GM12873 (cell line): ENCODE measurements around the gene NAAA.

Experiments
- CTCF ChIP-seq: IDR thresholded peaks from 2 replicates; pipeline ENCODE4 v1.5.1; 2012; ENCODE audit warnings: low read depth, mild to moderate bottlenecking, moderate library complexity, low read length, control low read depth; ENCODE audit not compliant: insufficient read depth; ENCODE audit errors: missing control alignments

The NAAA gene

DNA sequence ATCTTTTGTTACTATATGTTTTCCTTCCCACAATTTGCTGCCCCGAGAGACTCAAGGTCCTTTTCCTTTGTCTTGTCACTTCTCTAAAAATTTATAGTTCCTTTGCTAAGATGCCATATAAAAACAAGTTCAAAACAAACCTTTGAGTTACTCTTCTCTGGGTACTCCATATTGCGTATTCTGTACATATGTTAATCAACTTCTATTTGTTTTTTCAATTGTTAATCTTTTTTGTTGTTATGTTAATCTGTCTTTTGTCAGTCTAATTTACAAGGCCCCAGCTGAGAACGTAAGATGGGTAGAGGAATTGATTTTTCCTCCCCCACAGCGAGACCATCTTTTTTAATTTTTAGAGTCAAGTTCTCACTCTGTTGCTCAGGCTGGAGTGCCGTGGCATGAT is 31.4 kb downstream of the NAAA start:
- no peak for TF ChIP-seq CTCF

DNA sequence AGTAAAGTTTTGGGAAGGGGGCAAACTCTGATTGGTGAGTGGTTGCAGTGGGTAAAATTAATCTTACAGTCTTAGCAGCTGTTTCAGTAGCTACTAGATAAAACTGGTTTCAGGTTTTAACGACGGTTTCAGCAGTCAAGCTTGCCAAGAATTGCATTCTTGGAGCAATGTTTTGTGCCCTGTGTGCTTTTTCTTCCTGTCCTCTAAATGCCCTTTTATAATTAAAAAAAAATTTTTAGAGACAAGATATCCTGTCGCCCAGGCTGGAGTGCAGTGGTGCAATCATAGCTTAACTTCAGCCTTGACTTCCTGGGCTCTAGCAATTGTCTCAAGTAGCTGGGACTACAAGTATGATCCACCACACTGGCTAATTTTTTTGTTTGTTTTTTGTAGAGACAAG is 32.3 kb downstream of the NAAA start:
- no peak for TF ChIP-seq CTCF

- TF ChIP-seq CTCF: no peak
Observed at GRCh38 chr4:75907966-75908365, 32.8 kb downstream of the NAAA start.

- no peak for TF ChIP-seq CTCF
Observed at GRCh38 chr4:75904076-75904475, 36.7 kb downstream of the NAAA start.

DNA sequence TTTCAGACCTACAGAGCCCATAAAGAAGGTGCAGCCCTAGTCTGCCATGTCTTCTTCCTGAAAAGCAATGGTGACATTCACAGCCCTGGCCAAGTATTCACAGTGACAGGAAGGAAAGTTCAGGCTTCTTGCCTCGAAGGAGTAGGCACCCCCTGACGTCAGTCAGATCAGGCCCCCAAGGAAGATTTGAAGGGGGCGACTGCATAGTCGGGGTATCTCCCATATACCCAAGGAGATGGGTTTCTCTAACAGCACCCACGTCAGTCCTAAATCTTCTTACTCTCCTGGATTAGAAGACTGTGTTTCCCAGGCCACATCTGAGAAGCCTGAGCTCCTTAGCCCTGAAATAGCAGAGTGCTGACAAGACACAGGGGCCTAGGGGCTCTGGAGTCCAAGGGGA is 38.5 kb downstream of the NAAA start, which contains the start of gene PPEF2:
Gene PPEF2 (minus strand): TSS at position 101 of the 400 bp plus-strand sequence. CDS start 6,127 bp downstream, outside the sequence.
- TF ChIP-seq CTCF: no peak

DNA sequence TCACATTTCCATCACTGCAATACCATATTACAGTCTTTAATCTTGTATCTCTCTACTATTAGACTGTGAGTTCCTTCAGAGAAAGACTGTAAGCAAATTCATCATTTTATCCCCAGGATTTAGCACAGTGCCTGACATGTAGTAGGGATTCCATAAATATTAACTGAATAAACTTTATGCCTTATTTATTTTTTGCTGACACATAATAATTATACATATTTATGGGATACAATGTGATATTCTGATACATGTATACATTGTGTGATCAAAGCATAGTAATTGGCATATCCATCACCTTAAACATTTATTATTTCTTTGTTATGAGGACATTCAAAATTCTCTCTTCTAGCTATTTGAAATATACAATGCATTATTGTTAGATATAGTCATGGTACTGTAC is 42.3 kb downstream of the NAAA start:
- TF ChIP-seq CTCF: no peak

GRCh38 chr4:75895744-75896314 is 45.0 kb downstream of the NAAA start:
- TF ChIP-seq CTCF: peak; percentile 77
